Transverse colon (tissue), 4 donors: ENCODE data around the gene CDKN2B-AS1.

Source experiments
- CTCF ChIP-seq, 5 experiments: fragments of 200-600 bp in 3 of 5; fragments of 450-650 bp in 2 of 5; sonication (generic) in 3 of 5; IDR thresholded peaks; 1 replicate in 2 of 5; 2 replicates in 3 of 5; pipeline ENCODE4 v1.5.1; 2016 to 2017; ENCODE audit warnings: antibody characterized with exemption in 5 of 5, inconsistent platforms in 3 of 5, mild to moderate bottlenecking in 2 of 5, moderate library complexity in 1 of 5
- EP300 ChIP-seq: sonication (generic); formaldehyde crosslinking; IDR thresholded peaks from one replicate; pipeline ENCODE4 v1.6.1; 2017; ENCODE audit warnings: antibody characterized with exemption, low read depth
- POLR2A ChIP-seq: fragments of 450-650 bp; IDR thresholded peaks from one replicate; pipeline ENCODE4 v1.6.1; 2016; ENCODE audit warnings: antibody characterized with exemption, mild to moderate bottlenecking, moderate library complexity
- POLR2AphosphoS5 ChIP-seq, 3 donors: sonication (generic); formaldehyde crosslinking; IDR thresholded peaks; one replicate each; pipeline ENCODE4 v1.6.1; 2016; ENCODE audit warnings: antibody characterized with exemption in 3 of 3

GRCh38 chr9:21993007-21993406 is 1.6 kb upstream of the CDKN2B-AS1 start:
- TF ChIP-seq CTCF (IDR thresholded peaks at IDR 0.05) (no peak), POLR2A (no peak), POLR2AphosphoS5 (IDR thresholded peaks at IDR 0.05) (no peak), EP300 (no peak)
